ENCODE measurements around the gene METTL26.

METTL26 gene

GRCh38 chr16:642189-643049 lies 6.3 kb upstream of the METTL26 start:
- DNase-seq (ENCODE audit: extremely low read depth, low read depth): no peak
- TF ChIP-seq CTCF (IDR thresholded peaks at IDR 0.05; ENCODE audit: low read depth, low read length, missing control alignments): no peak
- peak overlapping the region; percentile 55 for H3K4me3 ChIP-seq (replicated peaks; ENCODE audit: low read depth, low read length)

GRCh38 chr16:641326-642188 lies 5.5 kb upstream of the METTL26 start, which contains the start of gene MCRIP2:
TSS of gene MCRIP2 (plus strand) at chr16:641828. CDS start at chr16:641992, 164 bp downstream.
- H3K4me3 ChIP-seq (replicated peaks; ENCODE audit: low read depth, low read length): peak within 1 kb of the TSS; percentile 55
- no peak for TF ChIP-seq CTCF (IDR thresholded peaks at IDR 0.05; ENCODE audit: low read depth, low read length, missing control alignments)
- DNase-seq (ENCODE audit: extremely low read depth, low read depth): no peak

GRCh38 chr16:640614-641013 lies 4.5 kb upstream of the METTL26 start:
- peak overlapping the region; percentile 55; the same call in 1 of the 2 replicates for H3K4me3 ChIP-seq (replicated peaks; ENCODE audit: low read depth, low read length)
- DNase-seq (ENCODE audit: extremely low read depth, low read depth): no peak
- TF ChIP-seq CTCF (IDR thresholded peaks at IDR 0.05; ENCODE audit: low read depth, low read length, missing control alignments): no peak

GRCh38 chr16:638836-639235 lies 2.7 kb upstream of the METTL26 start:
- no peak for TF ChIP-seq CTCF (IDR thresholded peaks at IDR 0.05; ENCODE audit: low read depth, low read length, missing control alignments)
- no peak overlapping the region for H3K4me3 ChIP-seq (replicated peaks; ENCODE audit: low read depth, low read length)
- DNase-seq (ENCODE audit: extremely low read depth, low read depth): no peak

GRCh38 chr16:638034-638543 lies 2.0 kb upstream of the METTL26 start:
- DNase-seq (ENCODE audit: extremely low read depth, low read depth): no peak
- no peak for TF ChIP-seq CTCF (IDR thresholded peaks at IDR 0.05; ENCODE audit: low read depth, low read length, missing control alignments)
- no peak overlapping the region for H3K4me3 ChIP-seq (replicated peaks; ENCODE audit: low read depth, low read length)

- no peak for TF ChIP-seq CTCF (IDR thresholded peaks at IDR 0.05; ENCODE audit: low read depth, low read length, missing control alignments)
- no peak for DNase-seq (ENCODE audit: extremely low read depth, low read depth)
- peak overlapping the region; percentile 87 for H3K4me3 ChIP-seq (replicated peaks; ENCODE audit: low read depth, low read length)
These were observed 1.2 kb upstream of the METTL26 start for GRCh38 chr16:637081-638018.
